HEK293 (cell line): ENCODE measurements around the gene CHD2.

Source experiments
- KLF1 ChIP-seq: fragments of 450-650 bp; formaldehyde crosslinking; IDR thresholded peaks from 2 replicates; pipeline ENCODE4 v1.5.1; 2016; ENCODE audit warnings: missing biosample characterization, missing genetic modification characterization
- PRDM4 ChIP-seq: fragments of 450-650 bp; formaldehyde crosslinking; IDR thresholded peaks from 2 replicates; pipeline ENCODE4 v1.5.1; 2017; ENCODE audit warnings: missing biosample characterization, missing genetic modification characterization
- ZBTB20 ChIP-seq: fragments of 450-650 bp; formaldehyde crosslinking; IDR thresholded peaks from 2 replicates; pipeline ENCODE4 v1.5.1; 2016; ENCODE audit warnings: missing biosample characterization, missing genetic modification characterization
- ZBTB49 ChIP-seq: fragments of 450-650 bp; formaldehyde crosslinking; IDR thresholded peaks from 2 replicates; pipeline ENCODE4 v1.5.1; 2016; ENCODE audit warnings: missing biosample characterization, missing genetic modification characterization, low read depth
- ZIC2 ChIP-seq: fragments of 450-650 bp; formaldehyde crosslinking; IDR thresholded peaks from 2 replicates; pipeline ENCODE4 v1.5.1; 2016; ENCODE audit warnings: missing biosample characterization, missing genetic modification characterization
- ZNF155 ChIP-seq: fragments of 450-650 bp; formaldehyde crosslinking; IDR thresholded peaks from 2 replicates; pipeline ENCODE4 v1.5.1; 2016; ENCODE audit warnings: missing biosample characterization, missing genetic modification characterization
- ZNF449 ChIP-seq: fragments of 450-650 bp; formaldehyde crosslinking; IDR thresholded peaks from 2 replicates; pipeline ENCODE4 v1.5.1; 2017; ENCODE audit warnings: missing biosample characterization, mild to moderate bottlenecking, missing genetic modification characterization, moderate library complexity
- ZNF747 ChIP-seq: fragments of 450-650 bp; formaldehyde crosslinking; IDR thresholded peaks from 2 replicates; pipeline ENCODE4 v1.5.1; 2016; ENCODE audit warnings: missing biosample characterization, missing genetic modification characterization
- ZNF830 ChIP-seq: fragments of 450-650 bp; IDR thresholded peaks from 2 replicates; pipeline ENCODE4 v1.5.0; 2018; ENCODE audit warnings: missing biosample characterization, missing genetic modification characterization, low read depth, mild to moderate bottlenecking, moderate library complexity
- TF ChIP-seq, protein P1 (sequence below): fragments of 450-650 bp; formaldehyde crosslinking; IDR thresholded peaks from 2 replicates; pipeline ENCODE4 v1.5.1; 2016; ENCODE audit warnings: missing biosample characterization, missing genetic modification characterization
- TF ChIP-seq, protein P2 (sequence below): fragments of 450-650 bp; formaldehyde crosslinking; IDR thresholded peaks from 2 replicates; pipeline ENCODE4 v1.5.1; 2016; ENCODE audit warnings: missing biosample characterization, missing genetic modification characterization

- no peak for TF ChIP-seq ZNF155
- TF ChIP-seq, protein P1, sequence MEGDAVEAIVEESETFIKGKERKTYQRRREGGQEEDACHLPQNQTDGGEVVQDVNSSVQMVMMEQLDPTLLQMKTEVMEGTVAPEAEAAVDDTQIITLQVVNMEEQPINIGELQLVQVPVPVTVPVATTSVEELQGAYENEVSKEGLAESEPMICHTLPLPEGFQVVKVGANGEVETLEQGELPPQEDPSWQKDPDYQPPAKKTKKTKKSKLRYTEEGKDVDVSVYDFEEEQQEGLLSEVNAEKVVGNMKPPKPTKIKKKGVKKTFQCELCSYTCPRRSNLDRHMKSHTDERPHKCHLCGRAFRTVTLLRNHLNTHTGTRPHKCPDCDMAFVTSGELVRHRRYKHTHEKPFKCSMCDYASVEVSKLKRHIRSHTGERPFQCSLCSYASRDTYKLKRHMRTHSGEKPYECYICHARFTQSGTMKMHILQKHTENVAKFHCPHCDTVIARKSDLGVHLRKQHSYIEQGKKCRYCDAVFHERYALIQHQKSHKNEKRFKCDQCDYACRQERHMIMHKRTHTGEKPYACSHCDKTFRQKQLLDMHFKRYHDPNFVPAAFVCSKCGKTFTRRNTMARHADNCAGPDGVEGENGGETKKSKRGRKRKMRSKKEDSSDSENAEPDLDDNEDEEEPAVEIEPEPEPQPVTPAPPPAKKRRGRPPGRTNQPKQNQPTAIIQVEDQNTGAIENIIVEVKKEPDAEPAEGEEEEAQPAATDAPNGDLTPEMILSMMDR (tag by site-specific recombination): no peak
- TF ChIP-seq KLF1 (tag by site-specific recombination): no peak
- TF ChIP-seq ZBTB20 (tag by site-specific recombination): no peak
- no peak for TF ChIP-seq ZBTB49 (tag by site-specific recombination)
- no peak for TF ChIP-seq ZNF830 (tag by site-specific recombination)
- TF ChIP-seq ZIC2 (tag by site-specific recombination): no peak
- TF ChIP-seq, protein P2, sequence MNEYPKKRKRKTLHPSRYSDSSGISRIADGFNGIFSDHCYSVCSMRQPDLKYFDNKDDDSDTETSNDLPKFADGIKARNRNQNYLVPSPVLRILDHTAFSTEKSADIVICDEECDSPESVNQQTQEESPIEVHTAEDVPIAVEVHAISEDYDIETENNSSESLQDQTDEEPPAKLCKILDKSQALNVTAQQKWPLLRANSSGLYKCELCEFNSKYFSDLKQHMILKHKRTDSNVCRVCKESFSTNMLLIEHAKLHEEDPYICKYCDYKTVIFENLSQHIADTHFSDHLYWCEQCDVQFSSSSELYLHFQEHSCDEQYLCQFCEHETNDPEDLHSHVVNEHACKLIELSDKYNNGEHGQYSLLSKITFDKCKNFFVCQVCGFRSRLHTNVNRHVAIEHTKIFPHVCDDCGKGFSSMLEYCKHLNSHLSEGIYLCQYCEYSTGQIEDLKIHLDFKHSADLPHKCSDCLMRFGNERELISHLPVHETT (tag by site-specific recombination): no peak
- TF ChIP-seq ZNF747 (tag by site-specific recombination): no peak
- TF ChIP-seq ZNF449: no peak
- TF ChIP-seq PRDM4 (tag by site-specific recombination): no peak
Measured at GRCh38 chr15:92971713-92972112, 71.6 kb downstream of the CHD2 start.
